ENCODE results near the gene ITCH.
"Not testable (repeated sequence)": the region's sequence is repeated elsewhere in the genome, so short reads cannot be mapped to it uniquely, and the experiment has no call there.

ITCH gene

DNA sequence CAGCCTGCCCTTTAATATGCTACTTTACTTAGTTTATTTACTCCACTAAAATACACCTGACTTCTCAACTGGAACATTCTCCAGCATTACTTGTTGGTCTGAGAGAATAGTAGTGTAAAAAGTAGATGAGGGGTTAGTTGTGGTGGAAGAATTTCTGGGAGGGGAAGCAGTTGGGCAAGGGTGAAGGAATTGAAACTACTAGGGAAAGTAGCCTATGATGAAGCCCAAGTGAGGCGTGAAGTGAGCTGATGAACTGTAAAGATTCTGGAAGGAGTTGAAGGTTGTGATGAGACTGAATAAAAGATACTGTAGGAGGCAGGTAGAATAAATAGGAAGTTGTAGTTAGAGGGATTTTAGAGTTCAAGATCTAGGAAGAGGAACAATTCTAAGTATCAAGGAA is 72.5 kb downstream of the ITCH start:
- Histone ChIP-seq H3K9me3 (ENCODE audit: insufficient read depth, low read length) (no peaks in the 10 kb centered on the region), H4K20me1 (ENCODE audit: low read depth, low read length) (no peaks in the 10 kb centered on the region), H3K27ac (ENCODE audit: low read depth, low read length) (no peak overlapping the region), H3K9ac (ENCODE audit: low read length) (no peak overlapping the region), H2AFZ (ENCODE audit: low read depth, low read length, severe bottlenecking) (no peak overlapping the region), H3K4me2 (ENCODE audit: low read depth, low read length, poor library complexity, severe bottlenecking) (no peak overlapping the region), H3K79me2 (ENCODE audit: insufficient read depth, low read length) (no peaks in the 10 kb centered on the region), H3K9me2 (replicated peaks; ENCODE audit: insufficient read depth, low read length) (no peaks in the 10 kb centered on the region), H3K27me3 (ENCODE audit: low read length) (no peaks in the 10 kb centered on the region), H3K36me3 (ENCODE audit: low read length) (peaks cover 19% of the 10 kb centered on the region; the same call in 1 of the 2 replicates), H3F3A (ENCODE audit: insufficient read depth) (no peaks in the 10 kb centered on the region), H3K4me3 (ENCODE audit: insufficient read depth, low read length, poor library complexity, severe bottlenecking) (no peak overlapping the region)
- TF ChIP-seq, protein P1, sequence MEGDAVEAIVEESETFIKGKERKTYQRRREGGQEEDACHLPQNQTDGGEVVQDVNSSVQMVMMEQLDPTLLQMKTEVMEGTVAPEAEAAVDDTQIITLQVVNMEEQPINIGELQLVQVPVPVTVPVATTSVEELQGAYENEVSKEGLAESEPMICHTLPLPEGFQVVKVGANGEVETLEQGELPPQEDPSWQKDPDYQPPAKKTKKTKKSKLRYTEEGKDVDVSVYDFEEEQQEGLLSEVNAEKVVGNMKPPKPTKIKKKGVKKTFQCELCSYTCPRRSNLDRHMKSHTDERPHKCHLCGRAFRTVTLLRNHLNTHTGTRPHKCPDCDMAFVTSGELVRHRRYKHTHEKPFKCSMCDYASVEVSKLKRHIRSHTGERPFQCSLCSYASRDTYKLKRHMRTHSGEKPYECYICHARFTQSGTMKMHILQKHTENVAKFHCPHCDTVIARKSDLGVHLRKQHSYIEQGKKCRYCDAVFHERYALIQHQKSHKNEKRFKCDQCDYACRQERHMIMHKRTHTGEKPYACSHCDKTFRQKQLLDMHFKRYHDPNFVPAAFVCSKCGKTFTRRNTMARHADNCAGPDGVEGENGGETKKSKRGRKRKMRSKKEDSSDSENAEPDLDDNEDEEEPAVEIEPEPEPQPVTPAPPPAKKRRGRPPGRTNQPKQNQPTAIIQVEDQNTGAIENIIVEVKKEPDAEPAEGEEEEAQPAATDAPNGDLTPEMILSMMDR (IDR thresholded peaks at IDR 0.05; ENCODE audit: insufficient read depth, low read length, poor library complexity, severe bottlenecking): no peak
- TF ChIP-seq EZH2phosphoT487 (conservative IDR thresholded peaks at IDR 0.05; ENCODE audit: low read length): no peak

DNA sequence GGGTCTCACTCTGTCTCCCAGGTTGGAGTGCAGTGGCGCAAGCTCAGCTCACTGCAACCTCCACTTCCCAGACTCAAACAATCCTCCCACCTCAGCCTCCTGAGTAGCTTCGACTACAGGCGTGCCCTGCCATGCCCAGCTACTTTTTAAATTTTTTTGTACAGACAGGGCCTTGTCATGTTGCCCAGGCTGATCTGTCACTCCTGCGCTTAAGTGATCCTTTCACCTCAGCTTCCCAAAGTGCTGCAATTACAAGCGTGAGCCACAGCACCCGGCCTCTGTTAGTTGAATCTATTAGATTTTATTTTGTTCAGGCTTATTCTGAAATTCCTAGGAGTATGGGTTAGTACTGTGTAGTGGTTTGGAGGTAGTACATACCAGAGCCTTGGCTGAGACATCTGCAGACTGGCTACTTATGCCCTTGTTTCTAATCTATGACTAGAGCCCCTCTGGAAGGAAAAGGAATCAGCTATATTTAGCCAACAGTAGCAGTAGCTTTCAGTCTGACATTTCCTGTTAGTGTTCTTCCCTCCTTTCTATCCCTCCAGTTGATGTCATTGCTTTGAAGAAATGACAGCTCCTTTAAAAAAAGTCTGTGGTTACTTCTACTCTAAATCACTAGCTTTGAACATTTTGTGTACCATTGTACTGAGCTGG is 74.4 kb downstream of the ITCH start:
- H3K27ac ChIP-seq (ENCODE audit: low read depth, low read length): no peak overlapping the region
- no peaks in the 10 kb centered on the region for H3F3A ChIP-seq (ENCODE audit: insufficient read depth)
- H3K27me3 ChIP-seq (ENCODE audit: low read length): no peaks in the 10 kb centered on the region
- H3K4me2 ChIP-seq (ENCODE audit: low read depth, low read length, poor library complexity, severe bottlenecking): no peak overlapping the region
- no peak overlapping the region for H3K9ac ChIP-seq (ENCODE audit: low read length)
- H3K4me3 ChIP-seq (ENCODE audit: insufficient read depth, low read length, poor library complexity, severe bottlenecking): no peak overlapping the region
- H4K20me1 ChIP-seq (ENCODE audit: low read depth, low read length): no peaks in the 10 kb centered on the region
- H3K36me3 ChIP-seq (ENCODE audit: low read length): peaks cover 28% of the 10 kb centered on the region; the same call in 1 of the 2 replicates
- TF ChIP-seq, protein P1 (IDR thresholded peaks at IDR 0.05; ENCODE audit: insufficient read depth, low read length, poor library complexity, severe bottlenecking): no peak
- TF ChIP-seq EZH2phosphoT487 (conservative IDR thresholded peaks at IDR 0.05; ENCODE audit: low read length): no peak
- no peaks in the 10 kb centered on the region for H3K9me2 ChIP-seq (replicated peaks; ENCODE audit: insufficient read depth, low read length)
- no peaks in the 10 kb centered on the region for H3K79me2 ChIP-seq (ENCODE audit: insufficient read depth, low read length)
- H3K9me3 ChIP-seq (ENCODE audit: insufficient read depth, low read length): no peaks in the 10 kb centered on the region
- no peak overlapping the region for H2AFZ ChIP-seq (ENCODE audit: low read depth, low read length, severe bottlenecking)

DNA sequence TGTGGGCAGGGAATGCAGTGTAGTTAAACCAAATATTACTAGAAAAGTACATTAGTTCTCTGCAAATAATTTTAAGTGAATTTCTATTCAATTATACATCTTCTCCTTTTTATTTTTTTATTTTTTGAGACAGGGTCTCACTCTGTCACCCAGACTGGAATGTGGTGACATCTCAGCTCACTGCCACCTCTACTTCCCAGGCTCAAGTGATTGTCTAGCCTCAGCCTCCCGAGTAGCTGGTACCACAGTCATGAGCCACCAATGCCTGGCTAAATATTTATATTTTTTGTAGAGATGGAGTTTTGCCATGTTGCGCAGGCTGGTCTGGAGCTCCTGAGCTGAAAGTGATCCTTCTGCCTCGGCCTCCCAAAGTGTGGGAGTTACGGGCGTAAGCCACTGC is 76.1 kb downstream of the ITCH start:
- Histone ChIP-seq H3K4me2 (ENCODE audit: low read depth, low read length, poor library complexity, severe bottlenecking) (no peak overlapping the region), H3K9me2 (replicated peaks; ENCODE audit: insufficient read depth, low read length) (no peaks in the 10 kb centered on the region), H3K9ac (ENCODE audit: low read length) (no peak overlapping the region), H3K4me3 (ENCODE audit: insufficient read depth, low read length, poor library complexity, severe bottlenecking) (no peak overlapping the region), H3K27ac (ENCODE audit: low read depth, low read length) (no peak overlapping the region), H3K27me3 (ENCODE audit: low read length) (no peaks in the 10 kb centered on the region), H3K79me2 (ENCODE audit: insufficient read depth, low read length) (no peaks in the 10 kb centered on the region), H2AFZ (ENCODE audit: low read depth, low read length, severe bottlenecking) (no peak overlapping the region), H4K20me1 (ENCODE audit: low read depth, low read length) (no peaks in the 10 kb centered on the region), H3K9me3 (ENCODE audit: insufficient read depth, low read length) (no peaks in the 10 kb centered on the region), H3F3A (ENCODE audit: insufficient read depth) (no peaks in the 10 kb centered on the region), H3K36me3 (ENCODE audit: low read length) (peaks cover 31% of the 10 kb centered on the region; the same call in 1 of the 2 replicates)
- TF ChIP-seq EZH2phosphoT487 (conservative IDR thresholded peaks at IDR 0.05; ENCODE audit: low read length): no peak
- TF ChIP-seq, protein P1 (IDR thresholded peaks at IDR 0.05; ENCODE audit: insufficient read depth, low read length, poor library complexity, severe bottlenecking): no peak

DNA sequence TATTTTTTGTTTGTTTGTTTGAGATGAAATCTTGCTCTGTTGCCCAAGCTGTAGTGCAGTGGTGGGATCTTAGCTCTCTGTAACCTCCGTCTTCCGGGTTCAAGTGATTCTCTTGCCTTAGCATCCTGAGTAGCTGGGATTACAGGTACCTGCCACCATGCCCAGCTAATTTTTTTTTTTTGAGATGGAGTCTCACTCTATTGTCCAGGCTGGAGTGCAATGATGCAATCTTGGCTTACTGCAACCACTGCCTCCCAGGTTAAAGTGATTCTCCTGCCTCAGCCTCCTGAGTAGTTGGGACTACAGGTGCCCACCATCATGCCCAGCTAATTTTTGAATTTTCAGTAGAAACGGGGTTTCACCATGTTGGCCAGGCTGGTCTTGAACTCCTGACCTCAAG is 78.3 kb downstream of the ITCH start:
- H3K9me2 ChIP-seq (replicated peaks; ENCODE audit: insufficient read depth, low read length); H4K20me1 ChIP-seq (ENCODE audit: low read depth, low read length); H3K27me3 ChIP-seq (ENCODE audit: low read length); H3K79me2 ChIP-seq (ENCODE audit: insufficient read depth, low read length); H3K9me3 ChIP-seq (ENCODE audit: insufficient read depth, low read length); H2AFZ ChIP-seq (ENCODE audit: low read depth, low read length, severe bottlenecking); H3F3A ChIP-seq (ENCODE audit: insufficient read depth); H3K27ac ChIP-seq (ENCODE audit: low read depth, low read length); H3K4me3 ChIP-seq (ENCODE audit: insufficient read depth, low read length, poor library complexity, severe bottlenecking); H3K4me2 ChIP-seq (ENCODE audit: low read depth, low read length, poor library complexity, severe bottlenecking); H3K9ac ChIP-seq (ENCODE audit: low read length): not testable (repeated sequence)
- H3K36me3 ChIP-seq (ENCODE audit: low read length): peaks cover 41% of the 10 kb centered on the region
